H1 (cell line): ENCODE results near the gene DAPK1. TPM values are rescaled to one million over a fixed set of nuclear protein-coding genes. Genes with fewer than 3 reads are reported as not detected.

Experiments used
- CTCF ChIA-PET: fragments of 300-600 bp; sonication (Branson Sonifier 250); formaldehyde crosslinking; loops from one replicate; lab custom pipeline; 2021; ENCODE audit not compliant: partially characterized antibody; lab: Charles Lee
- POLR2A ChIA-PET: fragments of 300-600 bp; sonication (Branson Sonifier 250); formaldehyde crosslinking; loops from one replicate; lab custom pipeline; 2021; ENCODE audit warnings: inconsistent platforms; ENCODE audit not compliant: partially characterized antibody; lab: Charles Lee
- DNase-seq, 2 experiments: peaks; one replicate each; pipeline versions ENCODE4 v3.0.0 to v3.0.0-alpha.2; 2010 to 2022; ENCODE audit warnings: low spot score in 2 of 2, low read depth in 1 of 2, mixed read lengths in 1 of 2
- FAIRE-seq: peaks from 2 replicates; lab custom pipeline; 2011; peaks lifted over from hg19 to GRCh38; lab: Jason Lieb, UNC
- H2AFZ ChIP-seq: 2 replicates; pipeline ENCODE4 v1.8.1; 2012; ENCODE audit warnings: low read length, inconsistent platforms
- H2AK5ac ChIP-seq: 2 replicates; pipeline ENCODE4 v1.6.1; 2013; ENCODE audit warnings: low read depth, low read length
- H2BK120ac ChIP-seq: replicated peaks from 2 replicates; pipeline ENCODE3; 2013; ENCODE audit warnings: low read depth, low read length, inconsistent platforms
- H2BK12ac ChIP-seq: 2 replicates; pipeline ENCODE4 v1.6.1; 2013; ENCODE audit warnings: low read depth, low read length
- H2BK15ac ChIP-seq: 2 replicates; pipeline ENCODE4 v1.6.1; 2013; ENCODE audit warnings: low read length
- H2BK20ac ChIP-seq: 2 replicates; pipeline ENCODE4 v1.6.1; 2013; ENCODE audit warnings: low read length
- H2BK5ac ChIP-seq: 2 replicates; pipeline ENCODE4 v1.6.1; 2013; ENCODE audit warnings: low read depth, low read length
- H3K14ac ChIP-seq: 2 replicates; pipeline ENCODE4 v1.6.1; 2013; ENCODE audit warnings: inconsistent platforms; ENCODE audit not compliant: insufficient read length
- H3K18ac ChIP-seq: 2 replicates; pipeline ENCODE4 v1.6.1; 2013; ENCODE audit warnings: low read length; ENCODE audit errors: extremely low read depth
- H3K23ac ChIP-seq: 2 replicates; pipeline ENCODE4 v1.6.1; 2013; ENCODE audit warnings: inconsistent platforms; ENCODE audit not compliant: insufficient read length
- H3K23me2 ChIP-seq: 2 replicates; pipeline ENCODE4 v1.6.1; 2013; ENCODE audit warnings: low read depth, low read length
- H3K27ac ChIP-seq: 2 replicates; pipeline ENCODE4 v1.6.1; 2011; ENCODE audit warnings: low read depth, low read length, inconsistent platforms
- H3K27me3 ChIP-seq, 4 experiments: replicated peaks in 1 of 4; 1 replicate in 1 of 4; 2 replicates in 3 of 4; pipeline versions ENCODE4 v1.6.1 to v1.8.1; 2011 to 2013; ENCODE audit warnings: low read length in 3 of 4, mild to moderate bottlenecking in 3 of 4, inconsistent platforms in 2 of 4, mixed read lengths in 2 of 4, moderate library complexity in 1 of 4; ENCODE audit not compliant: control insufficient read depth in 3 of 4, insufficient read depth in 3 of 4; ENCODE audit errors: extremely low read depth in 1 of 4
- H3K36me3 ChIP-seq, 4 experiments: 2 replicates each; pipeline versions ENCODE4 v1.6.1 to v1.8.1; 2011 to 2013; ENCODE audit warnings: mild to moderate bottlenecking in 4 of 4, low read length in 3 of 4, moderate library complexity in 2 of 4, control low read depth in 1 of 4, inconsistent platforms in 1 of 4; ENCODE audit not compliant: insufficient read depth in 4 of 4, control insufficient read depth in 2 of 4
- H3K4ac ChIP-seq: replicated peaks from 2 replicates; pipeline ENCODE3; 2013; ENCODE audit warnings: low read length, low read depth, mixed read lengths, inconsistent platforms; ENCODE audit not compliant: insufficient read length
- H3K4me1 ChIP-seq, 4 experiments: replicated peaks in 1 of 4; 1 replicate in 1 of 4; 2 replicates in 3 of 4; pipeline versions ENCODE4 v1.6.1 to v1.8.1; 2011 to 2013; ENCODE audit warnings: low read length in 3 of 4, inconsistent platforms in 2 of 4, mixed read lengths in 1 of 4; ENCODE audit not compliant: insufficient read depth in 4 of 4, control insufficient read depth in 3 of 4
- H3K4me2 ChIP-seq, 2 experiments: 2 replicates each; pipeline versions ENCODE4 v1.6.1 to v1.8.1; 2011 to 2013; ENCODE audit warnings: low read depth in 2 of 2, low read length in 2 of 2, control low read depth in 1 of 2, inconsistent platforms in 1 of 2, mild to moderate bottlenecking in 1 of 2; ENCODE audit not compliant: insufficient read depth in 1 of 2
- H3K4me3 ChIP-seq, 4 experiments: fragments of 200-600, 300-600 bp in 1 of 4; sonication (generic), shearing (Covaris generic), sonication (Bioruptor Twin) in 1 of 4; 2 replicates each; pipeline versions ENCODE4 v1.5.1 to v1.8.1; 2011 to 2016; ENCODE audit warnings: low read length in 4 of 4, low read depth in 3 of 4, control low read depth in 2 of 4, inconsistent platforms in 2 of 4, mild to moderate bottlenecking in 2 of 4, mixed read lengths in 1 of 4, moderate library complexity in 1 of 4; ENCODE audit not compliant: insufficient read depth in 2 of 4; ENCODE audit errors: extremely low read depth in 1 of 4
- H3K56ac ChIP-seq: replicated peaks from 2 replicates; pipeline ENCODE3; 2013; ENCODE audit warnings: low read depth, mild to moderate bottlenecking, mixed read lengths, low read length, inconsistent platforms; ENCODE audit not compliant: insufficient read length
- H3K79me1 ChIP-seq: 2 replicates; pipeline ENCODE4 v1.6.1; 2013; ENCODE audit warnings: low read depth, low read length, control low read depth
- H3K79me2 ChIP-seq, 2 experiments: 2 replicates each; pipeline versions ENCODE4 v1.6.1 to v1.8.1; 2012 to 2013; ENCODE audit warnings: low read length in 2 of 2, mild to moderate bottlenecking in 2 of 2, inconsistent platforms in 1 of 2; ENCODE audit not compliant: insufficient read depth in 2 of 2, control insufficient read depth in 1 of 2
- H3K9ac ChIP-seq, 4 experiments: replicated peaks in 1 of 4; 1 replicate in 1 of 4; 2 replicates in 3 of 4; pipeline versions ENCODE4 v1.6.1 to v1.8.1; 2011 to 2013; ENCODE audit warnings: low read depth in 3 of 4, low read length in 3 of 4, control low read depth in 2 of 4, mild to moderate bottlenecking in 2 of 4, moderate library complexity in 2 of 4, inconsistent platforms in 1 of 4; ENCODE audit errors: extremely low read depth in 1 of 4
- H3K9me3 ChIP-seq, 2 experiments: 2 replicates each; pipeline versions ENCODE4 v1.6.1 to v1.8.1; 2012 to 2013; ENCODE audit warnings: mild to moderate bottlenecking in 2 of 2, moderate library complexity in 2 of 2, control low read depth in 1 of 2, inconsistent platforms in 1 of 2, low read depth in 1 of 2, low read length in 1 of 2, mixed read lengths in 1 of 2; ENCODE audit not compliant: insufficient read depth in 2 of 2
- H4K20me1 ChIP-seq, 2 experiments: replicated peaks in 1 of 2; 2 replicates each; pipeline versions ENCODE3 to v1.8.1; 2011 to 2013; ENCODE audit warnings: inconsistent platforms in 2 of 2, low read length in 2 of 2, mild to moderate bottlenecking in 1 of 2; ENCODE audit not compliant: insufficient read depth in 2 of 2, control insufficient read depth in 1 of 2
- H4K5ac ChIP-seq: 2 replicates; pipeline ENCODE4 v1.6.1; 2013; ENCODE audit warnings: low read length, low read depth, mixed read lengths, inconsistent platforms; ENCODE audit not compliant: insufficient read length
- H4K8ac ChIP-seq: 2 replicates; pipeline ENCODE4 v1.8.0; 2013; ENCODE audit warnings: mild to moderate bottlenecking, moderate library complexity, low read length, inconsistent platforms; ENCODE audit not compliant: insufficient read depth; ENCODE audit errors: extremely low read depth
- H4K91ac ChIP-seq: replicated peaks from 2 replicates; pipeline ENCODE3; 2013; ENCODE audit warnings: low read length, mixed read lengths, inconsistent platforms; ENCODE audit not compliant: insufficient read length
- BACH1 ChIP-seq: IDR thresholded peaks from 2 replicates; pipeline ENCODE4 v1.6.1; 2012; ENCODE audit warnings: low read length, improper control_type of control experiment
- FOSL1 ChIP-seq: IDR thresholded peaks from 2 replicates; pipeline ENCODE4 v1.6.1; 2011; ENCODE audit warnings: mild to moderate bottlenecking, low read depth, low read length, moderate library complexity; ENCODE audit not compliant: insufficient read depth
- JUND ChIP-seq: IDR thresholded peaks from 2 replicates; pipeline ENCODE4 v1.6.1; 2011; ENCODE audit warnings: mild to moderate bottlenecking, improper control_type of control experiment, low read length
- RBBP5 ChIP-seq: IDR thresholded peaks from 2 replicates; pipeline ENCODE4 v1.7.1; 2012; ENCODE audit warnings: low read depth, mild to moderate bottlenecking, inconsistent platforms, low read length, moderate library complexity, borderline replicate concordance
- SP4 ChIP-seq: IDR thresholded peaks from 2 replicates; pipeline ENCODE4 v1.6.1; 2012; ENCODE audit warnings: low read length, inconsistent platforms
- TAF1 ChIP-seq: IDR thresholded peaks from 2 replicates; pipeline ENCODE4 v1.6.1; 2011; ENCODE audit warnings: mild to moderate bottlenecking, low read depth, low read length
- TAF7 ChIP-seq: optimal IDR thresholded peaks from 2 replicates; pipeline ENCODE3; 2011; ENCODE audit warnings: low read depth, mild to moderate bottlenecking, inconsistent platforms, low read length, moderate library complexity, borderline replicate concordance
- TBP ChIP-seq: IDR thresholded peaks from 2 replicates; pipeline ENCODE4 v1.6.1; 2011; ENCODE audit warnings: low read depth, low read length, improper control_type of control experiment
- WGBS, 2 experiments: shearing (Covaris generic) in 1 of 2; methylation state at CpG; one replicate each; pipeline versions ENCODE4 v1.1.6 to v1.1.7; 2013 to 2015; ENCODE audit warnings: low lambda C conversion rate in 2 of 2, mixed read lengths in 2 of 2, inconsistent platforms in 1 of 2, low coverage in 1 of 2, missing lambda C conversion rate in 1 of 2; ENCODE audit not compliant: insufficient replicate concordance in 2 of 2, insufficient coverage in 1 of 2, insufficient read length in 1 of 2; ENCODE audit errors: extremely low coverage in 1 of 2, missing lambda C conversion rate in 1 of 2; 5-methylcytosine and 5-hydroxymethylcytosine counted together
- polyA plus RNA-seq, 7 experiments: library from polyadenylated mRNA; depleted of rRNA in 3 of 7; stranded (reverse) in 5 of 7; unstranded in 2 of 7; fragments of >200 nt in 5 of 7; fragments of 200-250 nt in 2 of 7; gene quantifications; 1 replicate in 5 of 7; 2 replicates in 1 of 7; 4 replicates in 1 of 7; pipeline versions ENCODE4 v1.2.1 to v1.2.3, GENCODE V29; 2011 to 2013; ENCODE audit warnings: missing spikeins in 2 of 7, mixed read lengths in 2 of 7
- total RNA-seq: library from RNA; stranded (reverse); fragmentation: NEBNext Ultra II Directional; extraction: Animal tissue kit (Norgen Biotek cat#: 25700); gene quantifications from 2 replicates; pipeline ENCODE4 v1.2.1, GENCODE V29; 2021
- TF ChIP-seq, protein P1 (sequence below): IDR thresholded peaks from 2 replicates; pipeline ENCODE4 v1.6.1; 2012; ENCODE audit warnings: inconsistent platforms
- TF ChIP-seq, protein P2 (sequence below): IDR thresholded peaks from 2 replicates; pipeline ENCODE4 v1.6.1; 2012; ENCODE audit warnings: low read length, inconsistent platforms

Gene DAPK1
- total and polyA plus RNA-seq, 2 of the 8 experiments (the other 6 are each of a cell fraction or from before 2014, with no cell fraction given), result 62.4 to 131 TPM

DNA sequence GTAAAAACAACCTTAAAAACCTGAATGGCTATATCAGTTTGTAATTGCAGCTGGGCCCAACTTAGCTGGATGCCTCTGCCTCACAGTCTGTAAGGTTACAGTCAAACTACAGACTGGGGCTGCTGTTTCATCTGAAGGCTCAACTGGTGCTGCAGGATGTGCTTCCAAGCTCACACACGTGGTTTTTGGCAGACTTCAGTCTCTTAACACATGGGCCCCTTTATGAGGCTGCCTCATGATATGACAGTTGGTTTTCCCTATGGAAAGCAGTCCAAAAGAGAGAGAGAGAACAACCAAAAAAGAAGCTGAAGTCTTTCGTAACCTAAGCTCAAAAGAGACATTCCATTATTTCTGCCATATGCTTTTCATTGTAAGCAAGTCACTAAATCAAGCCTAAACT lies 255.6 kb downstream of the DAPK1 start:
- Histone ChIP-seq H3K18ac (no peak overlapping the region), H3K9ac (no peak overlapping the region), H3K4me1 (peaks cover 0 to 4% (median 0%) of the 10 kb centered on the region in 4 experiments; a peak in 2 of 7 replicates), H2AK5ac (no peak overlapping the region), H4K20me1 (no peaks in the 10 kb centered on the region), H2AFZ (no peak overlapping the region), H3K27ac (no peak overlapping the region), H3K56ac (no peak overlapping the region), H2BK20ac (no peak overlapping the region), H3K14ac (no peak overlapping the region), H3K23me2 (no peaks in the 10 kb centered on the region), H4K91ac (no peak overlapping the region), H3K4me3 (no peak overlapping the region), H4K8ac (no peak overlapping the region), H3K4me2 (no peak overlapping the region), H2BK5ac (no peak overlapping the region), H2BK120ac (no peak overlapping the region), H3K9me3 (peaks cover 4 to 6% of the 10 kb centered on the region in 2 experiments; a peak in 2 of 4 replicates), H4K5ac (no peak overlapping the region), H3K4ac (no peak overlapping the region), H2BK15ac (no peak overlapping the region), H2BK12ac (no peak overlapping the region), H3K27me3 (no peaks in the 10 kb centered on the region), H3K36me3 (no peaks in the 10 kb centered on the region), H3K79me1 (no peaks in the 10 kb centered on the region), H3K79me2 (no peaks in the 10 kb centered on the region), H3K23ac (no peak overlapping the region)
- FAIRE-seq (no peak), DNase-seq (no peak)
- CTCF ChIA-PET, result interaction anchor here (1.0 to 1.6 kb wide), 2 partner anchors 13 to 27 kb away, joined by 3 read pairs; partner anchors contain the start of gene CTSL
- POLR2A ChIA-PET, result no interaction called here
- WGBS, 2 experiments, result 84% methylated on average over 2 of the region's 2 CpGs; no CpG with 5 or more reads in 1 of the 2 experiments
- TF ChIP-seq, protein P1, sequence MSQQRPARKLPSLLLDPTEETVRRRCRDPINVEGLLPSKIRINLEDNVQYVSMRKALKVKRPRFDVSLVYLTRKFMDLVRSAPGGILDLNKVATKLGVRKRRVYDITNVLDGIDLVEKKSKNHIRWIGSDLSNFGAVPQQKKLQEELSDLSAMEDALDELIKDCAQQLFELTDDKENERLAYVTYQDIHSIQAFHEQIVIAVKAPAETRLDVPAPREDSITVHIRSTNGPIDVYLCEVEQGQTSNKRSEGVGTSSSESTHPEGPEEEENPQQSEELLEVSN, result no peak
- TF ChIP-seq RBBP5, result no peak
- TF ChIP-seq FOSL1, result no peak
- no peak for TF ChIP-seq TBP
- TF ChIP-seq TAF1, result no peak
- no peak for TF ChIP-seq TAF7
- TF ChIP-seq, protein P2, sequence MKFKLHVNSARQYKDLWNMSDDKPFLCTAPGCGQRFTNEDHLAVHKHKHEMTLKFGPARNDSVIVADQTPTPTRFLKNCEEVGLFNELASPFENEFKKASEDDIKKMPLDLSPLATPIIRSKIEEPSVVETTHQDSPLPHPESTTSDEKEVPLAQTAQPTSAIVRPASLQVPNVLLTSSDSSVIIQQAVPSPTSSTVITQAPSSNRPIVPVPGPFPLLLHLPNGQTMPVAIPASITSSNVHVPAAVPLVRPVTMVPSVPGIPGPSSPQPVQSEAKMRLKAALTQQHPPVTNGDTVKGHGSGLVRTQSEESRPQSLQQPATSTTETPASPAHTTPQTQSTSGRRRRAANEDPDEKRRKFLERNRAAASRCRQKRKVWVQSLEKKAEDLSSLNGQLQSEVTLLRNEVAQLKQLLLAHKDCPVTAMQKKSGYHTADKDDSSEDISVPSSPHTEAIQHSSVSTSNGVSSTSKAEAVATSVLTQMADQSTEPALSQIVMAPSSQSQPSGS, result no peak
- TF ChIP-seq JUND, result no peak
- TF ChIP-seq SP4, result no peak
- TF ChIP-seq BACH1, result no peak
